ENCODE results near the gene SIRT7. TPM values are rescaled to one million over a fixed set of nuclear protein-coding genes. Genes with fewer than 3 reads are reported as not detected.

SIRT7 gene
- total RNA-seq, 1 donor from 2014 or later = 26.4 TPM

GRCh38 chr17:81962499-81963441 is 44.8 kb upstream of the SIRT7 start:
- TF ChIP-seq CTCF (IDR thresholded peaks at IDR 0.05; ENCODE audit: insufficient read depth, low read length, poor library complexity, severe bottlenecking) = no peak

GRCh38 chr17:81961521-81962498 is 43.8 kb upstream of the SIRT7 start:
- TF ChIP-seq CTCF (IDR thresholded peaks at IDR 0.05; ENCODE audit: insufficient read depth, low read length, poor library complexity, severe bottlenecking) = no peak
- DNase-seq (ENCODE audit: low read depth) = no peak
- H3K27me3 ChIP-seq (ENCODE audit: control insufficient read depth, insufficient read depth, low read length) = peaks cover 71% of the 10 kb centered on the region

More at GRCh38 chr17:81962499-81963441, 44.8 kb upstream of the SIRT7 start:
- peaks cover 66% of the 10 kb centered on the region for H3K27me3 ChIP-seq (ENCODE audit: control insufficient read depth, insufficient read depth, low read length)
- H3K4me3 ChIP-seq (ENCODE audit: low read depth, low read length) = no peak overlapping the region
- DNase-seq (ENCODE audit: low read depth) = no peak
- no peaks in the 10 kb centered on the region for H3K36me3 ChIP-seq (ENCODE audit: control insufficient read depth, insufficient read depth, low read length)

GRCh38 chr17:81961087-81961511 is 43.1 kb upstream of the SIRT7 start, which contains the start of gene NOTUM:
NOTUM (minus strand) TSS chr17:81961187; CDS start chr17:81960909, 278 bp downstream.
- Histone ChIP-seq H3K36me3 (ENCODE audit: control insufficient read depth, insufficient read depth, low read length) (no peaks in the 10 kb centered on the region), H3K27me3 (ENCODE audit: control insufficient read depth, insufficient read depth, low read length) (peaks cover 65% of the 10 kb centered on the region), H3K4me3 (ENCODE audit: low read depth, low read length) (no peak within 1 kb of the TSS)
- TF ChIP-seq CTCF (IDR thresholded peaks at IDR 0.05; ENCODE audit: insufficient read depth, low read length, poor library complexity, severe bottlenecking) = no peak
- DNase-seq (ENCODE audit: low read depth) = no peak

More at GRCh38 chr17:81961521-81962498, 43.8 kb upstream of the SIRT7 start:
- Histone ChIP-seq H3K36me3 (ENCODE audit: control insufficient read depth, insufficient read depth, low read length) (no peaks in the 10 kb centered on the region), H3K4me3 (ENCODE audit: low read depth, low read length) (no peak overlapping the region)

- H3K27me3 ChIP-seq (ENCODE audit: control insufficient read depth, insufficient read depth, low read length) = peaks cover 65% of the 10 kb centered on the region
- H3K4me3 ChIP-seq (ENCODE audit: low read depth, low read length) = no peak overlapping the region
- no peak for DNase-seq (ENCODE audit: low read depth)
- no peak for TF ChIP-seq CTCF (IDR thresholded peaks at IDR 0.05; ENCODE audit: insufficient read depth, low read length, poor library complexity, severe bottlenecking)
- H3K36me3 ChIP-seq (ENCODE audit: control insufficient read depth, insufficient read depth, low read length) = no peaks in the 10 kb centered on the region
Measured at GRCh38 chr17:81960130-81960958, 42.4 kb upstream of the SIRT7 start.

Data from kidney epithelial cell (primary cell).